Superior temporal gyrus (tissue), 1 donor: ENCODE measurements around the gene NPHS1.
"Not testable (repeated sequence)": the region's sequence is repeated elsewhere in the genome, so short reads cannot be mapped to it uniquely, and the experiment has no call there.

Experiments
- DNase-seq: peaks from one replicate; pipeline ENCODE4 v3.0.0-alpha.2; 2016; ENCODE audit errors: extremely low spot score

NPHS1 gene

GRCh38 chr19:35852029-35852780, at the start of gene NPHS1:
TSS of gene NPHS1 (minus strand) at chr19:35852504. CDS start at chr19:35851837, 667 bp downstream.
- DNase-seq, result no peak

GRCh38 chr19:35901055-35901644, 48.8 kb upstream of the NPHS1 start:
- DNase-seq, result no peak

- DNase-seq, result peak; percentile 70
Measured at GRCh38 chr19:35899547-35900214, 47.4 kb upstream of the NPHS1 start.

GRCh38 chr19:35898499-35898809, 46.1 kb upstream of the NPHS1 start:
- DNase-seq, result no peak

GRCh38 chr19:35897706-35898451, 45.6 kb upstream of the NPHS1 start:
- DNase-seq, result no peak

GRCh38 chr19:35896643-35897040, 44.3 kb upstream of the NPHS1 start:
- DNase-seq, result no peak

GRCh38 chr19:35895911-35896642, 43.8 kb upstream of the NPHS1 start:
- no peak for DNase-seq

GRCh38 chr19:35894342-35894741, 42.0 kb upstream of the NPHS1 start:
- no peak for DNase-seq

GRCh38 chr19:35891819-35892218, 39.5 kb upstream of the NPHS1 start:
- not testable (repeated sequence) for DNase-seq

- no peak for DNase-seq
Measured at GRCh38 chr19:35890113-35890650, 37.9 kb upstream of the NPHS1 start.

GRCh38 chr19:35889370-35890112, 37.2 kb upstream of the NPHS1 start:
- DNase-seq, result no peak

GRCh38 chr19:35888398-35888797, 36.1 kb upstream of the NPHS1 start:
- no peak for DNase-seq

- no peak for DNase-seq
Measured at GRCh38 chr19:35887197-35887596, 34.9 kb upstream of the NPHS1 start.

- no peak for DNase-seq
Measured at GRCh38 chr19:35885904-35886303, 33.6 kb upstream of the NPHS1 start.

GRCh38 chr19:35885225-35885738, 33.0 kb upstream of the NPHS1 start:
- DNase-seq, result no peak

GRCh38 chr19:35883882-35884281, 31.6 kb upstream of the NPHS1 start:
- no peak for DNase-seq

- DNase-seq, result peak; percentile 94
Measured at GRCh38 chr19:35882114-35882832, 30.0 kb upstream of the NPHS1 start.

GRCh38 chr19:35879770-35880317, 27.5 kb upstream of the NPHS1 start:
- peak; percentile 85 for DNase-seq

- DNase-seq, result no peak
Measured at GRCh38 chr19:35879068-35879467, 26.8 kb upstream of the NPHS1 start.
